HT1080 (cell line): Measurements from ENCODE around the gene PGAP2. TPM values are rescaled to one million over a fixed set of nuclear protein-coding genes. Genes with fewer than 3 reads are reported as not detected.

Experiments
- DNase-seq: peaks from one replicate; pipeline ENCODE4 v3.0.0-alpha.2; 2015; ENCODE audit warnings: low read depth
- total RNA-seq: library from RNA; depleted of rRNA; stranded (reverse); fragments of >200 nt; shearing (Covaris generic); gene quantifications from 2 replicates; pipeline ENCODE4 v1.2.3, GENCODE V29; 2014

Gene PGAP2
- total RNA-seq, 1 experiment from 2014 or later = 12.0 TPM

DNA sequence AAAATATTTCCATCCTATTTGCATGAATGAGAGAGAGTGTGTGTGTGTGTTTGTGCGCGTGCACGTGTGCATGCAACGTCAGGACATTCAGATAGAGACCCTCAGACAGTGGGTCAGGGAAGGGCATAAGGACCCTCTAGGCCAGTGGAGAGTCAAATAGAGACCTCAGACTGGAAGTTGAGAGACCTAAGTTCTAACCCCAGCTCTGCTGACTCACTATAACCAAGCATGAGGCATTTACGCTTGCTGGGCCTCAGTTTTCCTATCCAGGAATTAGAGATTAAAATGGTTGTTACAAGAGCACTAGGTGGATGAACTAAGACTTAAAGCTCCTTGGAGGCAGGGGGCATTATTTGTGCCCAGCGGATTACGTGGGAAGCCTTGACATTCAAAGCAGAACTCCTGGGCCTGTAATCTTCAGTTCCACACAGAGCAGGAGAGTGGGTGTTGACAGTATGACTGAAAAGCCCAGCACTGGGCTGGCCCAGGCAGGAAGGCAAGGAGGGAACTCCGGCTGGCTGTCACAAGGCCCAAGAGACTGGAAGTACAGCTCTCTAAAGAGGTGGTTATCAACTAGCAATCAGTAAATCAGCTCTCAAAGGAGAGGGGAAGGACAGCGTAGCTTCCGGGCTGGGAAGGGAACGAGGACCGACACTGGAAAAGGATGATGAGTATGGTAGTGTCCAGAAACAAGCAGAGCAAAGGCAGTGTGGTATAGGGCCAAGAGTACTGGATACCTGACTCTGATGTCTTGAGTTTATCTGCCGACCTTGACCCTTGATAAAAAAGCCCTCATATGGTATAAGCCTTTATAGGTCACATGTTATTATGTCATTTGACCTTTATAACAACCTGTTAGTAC lies 23.2 kb downstream of the PGAP2 start:
- DNase-seq = no peak

- DNase-seq = no peak
Measured at GRCh38 chr11:3832816-3833215, 24.5 kb downstream of the PGAP2 start.

DNA sequence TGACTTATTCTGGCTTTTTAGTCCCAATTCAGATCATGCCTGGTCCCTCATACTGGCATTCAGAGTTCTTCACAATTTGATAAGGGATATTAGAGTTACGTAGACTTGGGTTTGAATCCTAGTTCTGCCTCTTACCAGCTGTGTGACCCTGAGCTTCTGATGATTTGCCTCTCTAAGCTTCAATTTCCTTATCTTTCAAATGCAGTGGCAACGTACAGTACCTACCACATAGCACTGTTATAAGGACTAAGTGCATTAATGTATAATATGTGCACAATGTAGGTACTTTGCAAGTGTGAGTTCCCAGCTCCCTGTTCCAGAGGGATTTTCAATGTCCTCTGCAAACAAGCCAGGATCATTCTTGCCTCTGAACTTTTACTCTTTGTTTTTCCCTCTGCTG lies 25.1 kb downstream of the PGAP2 start:
- no peak for DNase-seq

DNA sequence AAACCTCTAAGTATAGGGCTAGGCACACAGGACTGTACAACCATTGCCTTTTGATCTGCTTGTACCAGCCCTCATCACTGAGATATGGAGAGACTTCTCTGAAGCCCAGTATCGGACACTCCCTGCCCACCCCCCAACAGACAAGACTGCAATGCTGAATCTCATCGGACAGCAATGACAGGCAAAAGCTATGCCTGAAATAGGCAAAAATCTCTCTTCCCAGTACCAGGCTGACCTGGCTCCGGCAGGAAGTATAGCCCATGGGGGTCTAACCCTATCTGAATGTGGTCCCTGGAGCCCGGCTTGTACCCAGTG lies 25.9 kb downstream of the PGAP2 start:
- no peak for DNase-seq

DNA sequence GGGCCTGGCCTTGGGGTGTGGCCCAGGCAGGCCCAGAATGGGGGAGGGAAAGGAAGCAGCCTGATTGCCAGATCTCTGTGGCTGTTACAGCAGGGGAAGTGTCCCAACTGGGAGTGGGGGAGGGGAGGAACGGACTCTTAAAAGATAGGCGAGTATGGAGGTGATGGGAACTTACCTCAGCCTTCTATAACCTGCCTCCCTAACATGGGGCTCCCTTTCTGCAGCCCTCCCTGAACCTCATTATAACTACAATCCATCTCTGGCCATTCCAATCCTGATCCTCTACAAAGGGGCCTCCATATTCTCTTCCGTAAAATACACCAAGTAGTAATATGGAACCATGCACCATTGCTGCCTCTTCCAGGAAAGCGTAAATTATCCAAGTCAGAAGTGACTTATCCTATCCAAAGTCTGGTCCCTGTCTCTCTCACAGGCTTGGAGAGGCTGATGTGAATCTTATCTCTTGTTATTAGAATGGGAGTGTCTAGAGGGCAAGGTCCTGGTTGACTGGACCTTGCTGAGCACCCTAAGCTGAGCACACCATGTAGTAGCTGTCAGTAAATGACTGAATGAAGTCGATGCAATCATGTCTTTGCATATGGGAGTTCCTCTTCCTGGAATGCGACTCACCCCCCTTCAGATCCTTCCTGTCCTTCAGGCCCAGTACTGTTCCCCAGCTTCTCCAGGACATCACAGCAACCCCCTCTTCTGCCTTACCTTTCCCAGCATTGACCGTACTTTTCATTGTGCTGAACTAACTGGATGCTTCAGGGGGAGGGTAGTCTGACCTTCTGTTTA lies 26.5 kb downstream of the PGAP2 start:
- peak; percentile 30 for DNase-seq

- no peak for DNase-seq
Measured at GRCh38 chr11:3835751-3836150, 27.4 kb downstream of the PGAP2 start.

GRCh38 chr11:3836903-3837302 lies 28.5 kb downstream of the PGAP2 start:
- DNase-seq = no peak

GRCh38 chr11:3837793-3838192 lies 29.4 kb downstream of the PGAP2 start:
- no peak for DNase-seq

DNA sequence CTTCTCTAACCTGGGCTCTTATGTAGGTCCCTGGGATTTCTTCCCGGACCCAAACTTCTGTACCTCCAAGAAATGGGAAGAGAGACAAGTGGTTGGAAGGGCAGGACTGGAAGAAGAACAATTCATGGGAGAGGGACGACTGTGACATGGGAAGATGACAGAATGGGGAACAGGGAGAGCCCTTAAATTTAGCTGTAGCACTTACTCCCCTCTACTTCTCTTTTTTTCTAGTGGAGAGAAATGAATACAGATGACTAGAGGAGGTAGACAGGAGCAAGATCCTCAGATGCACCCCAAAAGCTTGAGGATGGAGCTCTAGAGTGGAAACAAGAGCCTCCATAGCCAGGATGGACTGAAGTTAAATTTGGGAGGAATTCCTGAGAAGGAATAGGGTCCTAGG lies 30.1 kb downstream of the PGAP2 start:
- DNase-seq = no peak

DNA sequence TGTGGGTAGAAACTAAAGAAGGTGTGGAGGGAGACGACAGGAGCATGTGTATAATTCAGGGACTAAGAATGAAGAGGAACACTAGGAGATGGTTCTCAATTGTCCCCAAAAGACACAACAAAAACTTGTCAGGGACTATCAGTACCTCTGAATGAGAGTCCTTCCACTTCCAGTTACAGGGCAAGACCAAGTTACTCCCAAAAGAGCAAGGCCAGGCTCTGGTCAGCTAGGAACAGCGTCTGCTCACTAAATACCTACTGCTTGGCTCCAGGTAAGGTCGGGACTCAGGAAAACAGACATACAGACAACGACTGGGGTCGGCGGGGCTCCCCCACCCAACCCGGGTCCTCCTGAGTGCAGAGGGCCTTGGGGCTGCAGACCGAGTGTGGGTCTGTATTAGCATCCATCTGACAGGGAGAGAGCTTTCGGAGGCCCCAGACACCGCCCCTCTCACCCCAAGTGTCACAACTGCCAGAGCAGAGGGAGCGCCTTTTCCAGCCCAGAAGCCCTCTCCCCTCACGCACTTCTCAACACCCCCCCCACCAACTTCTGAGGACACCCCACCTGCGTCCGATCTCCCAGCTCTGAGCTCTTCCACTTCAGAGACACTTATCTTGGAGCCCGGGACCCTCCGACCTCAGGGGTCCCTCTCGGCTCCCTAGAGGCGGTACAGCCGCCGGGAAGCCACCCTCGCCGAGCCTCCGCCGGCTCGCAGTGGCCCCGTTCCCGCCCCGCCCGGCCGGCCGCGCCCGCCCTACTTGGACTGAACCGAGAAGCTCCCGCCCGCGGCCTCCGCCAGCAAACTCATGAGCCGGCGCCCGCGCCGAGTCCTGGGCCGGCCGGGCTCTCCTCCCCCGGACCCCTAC lies 31.9 kb downstream of the PGAP2 start:
- peak; percentile 34 for DNase-seq

- no peak for DNase-seq
Measured at GRCh38 chr11:3840870-3841425, 32.6 kb downstream of the PGAP2 start, which contains the start of gene RHOG. RHOG (minus strand) TSS chr11:3840959; CDS start chr11:3828138, 12,821 bp downstream.

DNA sequence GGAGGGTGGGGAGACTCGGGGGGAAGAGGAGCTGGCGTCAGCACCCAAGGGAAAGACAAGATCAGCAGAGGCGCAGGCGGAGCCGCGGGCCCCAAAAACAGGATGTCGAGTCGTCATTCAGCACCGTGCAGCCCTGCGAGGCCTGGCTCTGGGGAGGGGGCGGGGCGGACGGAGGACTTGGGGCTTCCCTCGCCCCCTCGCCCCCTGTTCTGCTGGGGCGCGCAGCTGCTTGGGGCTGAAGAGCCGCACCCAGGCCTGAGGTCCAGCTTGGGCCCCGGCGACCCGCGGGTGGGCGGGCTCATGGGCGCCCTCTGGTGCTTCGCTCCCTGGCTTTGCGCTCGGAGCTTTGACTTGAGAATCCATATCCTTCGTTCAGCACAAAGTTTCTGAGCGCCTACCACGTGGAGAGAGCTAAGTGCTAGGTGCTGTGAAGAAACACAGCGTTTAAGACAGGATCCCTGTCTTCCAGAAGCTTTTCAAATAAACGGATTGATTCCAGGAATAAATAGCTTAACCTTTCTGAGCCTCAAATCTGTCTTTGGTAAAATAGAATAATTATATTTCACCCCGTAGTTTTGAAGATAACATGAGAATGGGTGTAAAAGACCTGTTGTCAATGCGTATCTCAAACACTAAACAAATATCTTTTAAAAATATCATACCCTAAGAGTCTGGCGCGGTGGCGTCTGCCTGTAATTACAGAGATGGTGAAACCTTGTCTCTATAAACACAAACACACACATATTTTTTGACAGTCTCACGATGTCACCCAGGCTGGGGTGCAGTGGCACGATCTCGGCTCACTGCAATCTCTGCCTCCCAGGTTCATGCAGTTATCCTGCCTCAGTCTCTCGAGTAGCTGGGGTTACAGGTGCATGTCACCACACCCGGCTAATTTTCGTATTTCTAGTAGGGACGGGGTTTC lies 33.3 kb downstream of the PGAP2 start:
- DNase-seq = peak; percentile 90

GRCh38 chr11:3843326-3843725 lies 35.0 kb downstream of the PGAP2 start:
- no peak for DNase-seq

GRCh38 chr11:3845246-3845645 lies 36.9 kb downstream of the PGAP2 start:
- no peak for DNase-seq

DNA sequence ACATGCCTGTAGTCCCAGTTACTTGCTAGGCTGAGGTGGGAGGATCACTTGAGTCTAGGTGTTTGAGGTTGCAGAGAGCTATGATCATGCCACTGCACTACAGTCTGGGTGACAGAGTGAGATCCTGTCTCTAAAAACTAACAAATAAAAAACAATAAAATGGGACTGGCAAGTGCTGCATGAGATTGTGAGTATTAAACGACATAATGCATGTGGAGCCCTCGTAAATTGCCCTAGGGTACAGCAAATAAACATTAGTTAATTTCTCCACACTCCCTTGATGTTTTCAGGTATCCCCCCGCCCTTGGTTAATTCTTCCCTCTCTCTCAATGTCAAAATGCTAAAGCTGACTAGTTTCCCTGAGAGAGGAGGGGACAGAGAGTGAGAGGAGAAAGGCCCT lies 37.3 kb downstream of the PGAP2 start:
- no peak for DNase-seq

DNA sequence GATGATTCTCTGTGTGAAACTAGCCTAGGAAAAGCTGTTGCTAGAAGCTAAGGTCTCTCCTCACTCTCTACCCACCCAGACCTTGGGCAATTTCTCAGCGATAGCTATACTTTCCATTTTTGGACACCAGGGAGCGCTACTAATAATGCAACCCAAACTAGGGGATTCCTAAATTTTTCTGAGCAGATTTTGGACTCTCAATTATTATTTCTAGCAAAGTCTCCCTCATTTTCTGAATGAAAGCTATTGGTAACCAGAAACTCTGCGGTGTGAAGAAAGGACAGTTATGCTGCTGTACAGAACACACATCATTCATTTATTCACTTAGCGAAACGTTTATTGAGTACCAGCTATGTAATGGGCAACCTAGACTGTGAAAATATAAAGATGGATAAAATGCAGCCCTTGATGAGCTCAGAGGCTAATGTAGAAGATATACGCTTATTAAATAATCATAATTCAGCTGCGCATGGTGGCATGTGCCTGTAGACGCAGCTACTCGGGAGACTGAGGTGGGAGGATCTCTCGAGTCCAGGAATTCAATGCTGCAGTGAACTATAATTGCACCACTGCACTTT lies 41.0 kb downstream of the PGAP2 start:
- peak; percentile 52 for DNase-seq

GRCh38 chr11:3853545-3853842 lies 45.1 kb downstream of the PGAP2 start:
- DNase-seq = no peak

DNA sequence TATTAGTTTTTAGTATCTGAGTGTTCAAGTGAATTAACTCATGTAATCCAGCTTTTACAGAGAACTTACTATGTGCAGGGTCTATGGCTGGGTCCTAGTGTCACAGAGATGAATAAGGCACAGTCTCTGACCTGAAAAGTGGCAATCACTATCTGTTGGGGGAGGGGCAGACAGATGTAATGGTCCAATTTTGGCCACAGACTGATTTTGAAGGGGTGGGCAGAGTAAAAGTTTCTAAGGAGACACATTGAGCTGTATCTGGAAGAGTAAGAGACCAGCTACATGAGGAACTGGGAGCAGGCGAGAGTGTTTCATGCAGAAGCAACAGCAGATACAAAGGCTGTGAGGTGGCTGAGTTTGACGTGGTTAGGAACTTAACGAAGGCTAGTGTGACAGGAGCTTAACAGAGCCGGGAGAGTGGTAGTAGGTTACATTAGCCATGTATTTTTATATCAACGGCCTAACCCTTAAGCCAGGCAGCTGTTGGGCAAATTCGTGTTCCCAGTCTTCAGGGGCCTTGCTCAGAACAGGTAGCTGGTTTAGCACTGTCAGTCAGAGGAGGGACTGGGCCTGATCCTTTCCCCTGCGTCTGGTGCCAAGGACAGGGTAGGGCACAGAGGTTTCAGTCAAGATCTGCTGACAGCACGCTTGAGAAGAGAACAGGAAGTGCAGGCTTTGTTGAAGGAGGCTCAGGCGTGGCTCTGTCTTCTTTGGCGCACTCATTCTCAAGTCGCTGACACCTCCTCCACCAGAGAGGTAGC lies 45.7 kb downstream of the PGAP2 start:
- DNase-seq = no peak

- no peak for DNase-seq
Measured at GRCh38 chr11:3854660-3854976, 46.3 kb downstream of the PGAP2 start.
